GM12873 (cell line): ENCODE measurements around the gene LRRC39.

Source experiments
- CTCF ChIP-seq: IDR thresholded peaks from 2 replicates; pipeline ENCODE4 v1.5.1; 2012; ENCODE audit warnings: low read depth, mild to moderate bottlenecking, moderate library complexity, low read length, control low read depth; ENCODE audit not compliant: insufficient read depth; ENCODE audit errors: missing control alignments

The LRRC39 gene

GRCh38 chr1:100164702-100165101 is 13.4 kb downstream of the LRRC39 start:
- no peak for TF ChIP-seq CTCF

GRCh38 chr1:100164216-100164615 is 13.8 kb downstream of the LRRC39 start:
- no peak for TF ChIP-seq CTCF

GRCh38 chr1:100162881-100163280 is 15.2 kb downstream of the LRRC39 start:
- TF ChIP-seq CTCF, result no peak

- no peak for TF ChIP-seq CTCF
These were observed 25.8 kb downstream of the LRRC39 start for GRCh38 chr1:100152271-100152670.

GRCh38 chr1:100151679-100152078 is 26.4 kb downstream of the LRRC39 start:
- TF ChIP-seq CTCF, result no peak

GRCh38 chr1:100147875-100148274 is 30.2 kb downstream of the LRRC39 start:
- no peak for TF ChIP-seq CTCF

- TF ChIP-seq CTCF, result no peak
These were observed 31.1 kb downstream of the LRRC39 start for GRCh38 chr1:100146958-100147357.
